IgD-negative memory B cell (primary cell): ENCODE measurements around the gene MEGF11. TPM values are rescaled to one million over a fixed set of nuclear protein-coding genes. Genes with fewer than 3 reads are reported as not detected.

Experiments used
- H3K27ac Mint-ChIP-seq, 3 donors: one replicate each; pipeline ENCODE4 v1.8.0; 2020 to 2022; ENCODE audit warnings: mild to moderate bottlenecking in 3 of 3, mixed read lengths in 3 of 3, moderate library complexity in 1 of 3
- H3K27me3 Mint-ChIP-seq: one replicate; pipeline ENCODE4 v1.8.0; 2021; ENCODE audit warnings: mixed read lengths
- H3K36me3 Mint-ChIP-seq: one replicate; pipeline ENCODE4 v1.8.0; 2020; ENCODE audit warnings: mild to moderate bottlenecking, mixed read lengths
- H3K4me1 Mint-ChIP-seq, 3 donors: one replicate each; pipeline ENCODE4 v1.8.0; 2020 to 2022; ENCODE audit warnings: mixed read lengths in 3 of 3, mild to moderate bottlenecking in 1 of 3
- H3K4me3 Mint-ChIP-seq, 4 donors: one replicate each; pipeline ENCODE4 v1.8.0; 2020 to 2022; ENCODE audit warnings: mild to moderate bottlenecking in 4 of 4, mixed read lengths in 4 of 4, moderate library complexity in 3 of 4
- H3K9me3 Mint-ChIP-seq, 3 donors: one replicate each; pipeline ENCODE4 v1.8.0; 2020 to 2021; ENCODE audit warnings: mixed read lengths in 3 of 3, mild to moderate bottlenecking in 1 of 3
- polyA plus RNA-seq: library from polyadenylated mRNA; unstranded; fragments of 300-500 nt; fragmentation: Illumina TruSeq; gene quantifications from one replicate; pipeline ENCODE4 v1.2.3, GENCODE V29; 2021

Gene MEGF11
- polyA plus RNA-seq, 1 donor from 2014 or later, result 0.41 TPM

DNA sequence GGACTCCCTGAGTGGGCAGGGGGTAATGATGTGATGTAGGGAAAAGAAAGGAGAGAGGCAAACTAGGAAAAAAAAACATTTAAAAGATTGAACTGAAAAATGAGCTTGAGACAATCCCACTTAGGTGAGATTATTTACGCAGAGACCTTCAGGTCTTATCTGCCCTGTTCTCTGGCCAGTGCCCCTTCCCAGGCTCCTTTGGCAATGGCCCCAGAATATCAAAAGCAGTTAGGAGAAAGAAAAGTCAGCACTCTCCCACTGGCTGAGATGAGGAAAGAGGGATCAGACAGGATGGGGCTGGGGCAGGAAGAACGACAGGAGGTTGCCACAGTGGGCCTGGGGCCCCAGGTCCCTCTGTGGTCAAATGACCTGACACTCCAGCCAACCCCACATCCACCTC lies 105.4 kb downstream of the MEGF11 start:
- H3K27ac Mint-ChIP-seq, result no peak overlapping the region

GRCh38 chr15:66147440-66147839 lies 106.1 kb downstream of the MEGF11 start:
- no peaks in the 10 kb centered on the region for H3K36me3 Mint-ChIP-seq

More for the DNA sequence above, 105.4 kb downstream of the MEGF11 start:
- H3K9me3 Mint-ChIP-seq, result no peaks in the 10 kb centered on the region
- no peak overlapping the region for H3K4me3 Mint-ChIP-seq
- H3K27me3 Mint-ChIP-seq, result peaks cover 14% of the 10 kb centered on the region
- H3K4me1 Mint-ChIP-seq, result peaks cover 0 to 2% (median 0%) of the 10 kb centered on the region in 3 donors
- H3K36me3 Mint-ChIP-seq, result no peaks in the 10 kb centered on the region

GRCh38 chr15:66145726-66146182 lies 107.8 kb downstream of the MEGF11 start:
- Mint-ChIP-seq H3K36me3 (no peaks in the 10 kb centered on the region), H3K27me3 (peaks cover 5% of the 10 kb centered on the region), H3K4me1 (no peaks in the 10 kb centered on the region), H3K4me3 (no peak overlapping the region), H3K9me3 (no peaks in the 10 kb centered on the region), H3K27ac (no peak overlapping the region)

More at GRCh38 chr15:66147440-66147839, 106.1 kb downstream of the MEGF11 start:
- H3K9me3 Mint-ChIP-seq, result no peaks in the 10 kb centered on the region
- peaks cover 12% of the 10 kb centered on the region for H3K27me3 Mint-ChIP-seq
- H3K4me1 Mint-ChIP-seq, result peaks cover 0 to 1% (median 0%) of the 10 kb centered on the region in 3 donors
- no peak overlapping the region for H3K4me3 Mint-ChIP-seq
- H3K27ac Mint-ChIP-seq, result peak overlapping the region in 1 of 3 donors; percentile 22

- Mint-ChIP-seq H3K36me3 (no peaks in the 10 kb centered on the region), H3K27ac (no peak overlapping the region), H3K4me1 (no peaks in the 10 kb centered on the region), H3K27me3 (peaks cover 4% of the 10 kb centered on the region), H3K4me3 (no peak overlapping the region), H3K9me3 (no peaks in the 10 kb centered on the region)
Measured at GRCh38 chr15:66144978-66145725, 108.4 kb downstream of the MEGF11 start.

GRCh38 chr15:66142285-66142684 lies 111.3 kb downstream of the MEGF11 start:
- Mint-ChIP-seq H3K27me3 (peaks cover 1% of the 10 kb centered on the region), H3K27ac (peak overlapping the region in 1 of 3 donors; percentile 54), H3K36me3 (no peaks in the 10 kb centered on the region), H3K4me3 (no peak overlapping the region), H3K4me1 (no peaks in the 10 kb centered on the region), H3K9me3 (no peaks in the 10 kb centered on the region)

DNA sequence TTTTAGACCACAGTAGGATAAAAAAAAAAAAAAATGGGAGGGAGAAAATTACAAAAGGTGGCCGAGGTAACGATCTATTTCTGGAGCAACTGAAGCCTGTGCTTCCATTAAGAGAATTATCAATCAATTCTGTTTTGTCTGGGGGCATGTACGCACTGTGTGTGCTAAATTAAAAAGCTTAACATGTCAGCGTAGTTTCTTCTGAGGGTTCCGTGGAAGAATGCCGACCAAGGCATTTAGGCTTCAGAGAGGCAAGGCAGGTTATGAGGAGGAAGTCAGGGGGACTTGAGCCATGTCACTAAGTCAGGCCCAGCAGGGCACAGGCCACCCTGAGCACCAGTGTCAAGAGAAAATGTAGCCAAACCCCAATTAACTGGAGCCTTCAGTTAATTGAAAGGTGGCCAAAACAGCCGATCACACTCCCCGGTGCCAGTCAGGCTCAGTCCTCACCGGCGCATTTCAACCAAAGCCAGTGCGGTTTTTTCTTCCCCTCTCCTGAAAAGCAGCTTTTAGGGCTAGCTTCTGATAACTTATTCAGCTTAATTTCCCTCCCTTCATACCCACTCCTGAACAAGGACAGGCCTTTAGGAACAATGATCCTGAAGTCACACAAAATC lies 113.9 kb downstream of the MEGF11 start:
- peaks cover 6% of the 10 kb centered on the region for H3K27me3 Mint-ChIP-seq
- no peaks in the 10 kb centered on the region for H3K9me3 Mint-ChIP-seq
- no peaks in the 10 kb centered on the region for H3K4me1 Mint-ChIP-seq
- H3K27ac Mint-ChIP-seq, result no peak overlapping the region
- peaks cover 2% of the 10 kb centered on the region for H3K36me3 Mint-ChIP-seq
- no peak overlapping the region for H3K4me3 Mint-ChIP-seq

DNA sequence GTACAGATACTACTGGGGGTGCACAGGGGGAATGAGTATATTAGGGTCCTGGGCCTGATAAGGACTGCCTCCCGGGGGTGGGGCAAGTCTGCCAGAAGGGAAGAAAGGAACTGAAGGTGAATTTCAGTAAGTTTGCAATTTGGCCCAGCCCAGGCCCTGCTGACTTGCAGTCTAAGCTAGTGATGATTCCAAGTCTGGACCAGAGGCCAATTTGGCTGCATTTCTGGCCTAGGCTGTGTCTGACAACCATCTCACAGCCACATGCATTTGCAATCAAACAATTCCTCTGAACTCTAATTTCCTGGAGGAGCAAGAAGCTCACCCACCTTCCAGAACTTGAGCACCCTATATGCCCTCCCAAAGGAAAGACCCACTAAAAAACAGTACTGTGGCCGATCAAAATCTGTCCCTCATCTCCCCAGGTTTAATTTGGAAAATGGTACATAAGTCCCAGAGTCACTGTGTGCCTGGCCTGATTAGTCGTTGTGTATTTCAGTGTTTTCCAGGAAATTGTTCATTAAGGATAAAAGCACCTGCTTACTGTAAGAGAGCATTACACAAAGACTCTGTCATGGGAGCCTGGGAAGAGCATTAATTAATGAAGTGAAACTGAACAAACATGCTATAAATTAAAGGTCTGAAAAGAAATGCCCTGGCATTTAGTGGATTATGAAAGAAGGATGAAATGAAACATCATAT lies 114.5 kb downstream of the MEGF11 start:
- H3K4me3 Mint-ChIP-seq, result no peak overlapping the region
- no peaks in the 10 kb centered on the region for H3K4me1 Mint-ChIP-seq
- peaks cover 6% of the 10 kb centered on the region for H3K27me3 Mint-ChIP-seq
- H3K9me3 Mint-ChIP-seq, result no peaks in the 10 kb centered on the region
- H3K27ac Mint-ChIP-seq, result no peak overlapping the region
- H3K36me3 Mint-ChIP-seq, result peaks cover 2% of the 10 kb centered on the region

DNA sequence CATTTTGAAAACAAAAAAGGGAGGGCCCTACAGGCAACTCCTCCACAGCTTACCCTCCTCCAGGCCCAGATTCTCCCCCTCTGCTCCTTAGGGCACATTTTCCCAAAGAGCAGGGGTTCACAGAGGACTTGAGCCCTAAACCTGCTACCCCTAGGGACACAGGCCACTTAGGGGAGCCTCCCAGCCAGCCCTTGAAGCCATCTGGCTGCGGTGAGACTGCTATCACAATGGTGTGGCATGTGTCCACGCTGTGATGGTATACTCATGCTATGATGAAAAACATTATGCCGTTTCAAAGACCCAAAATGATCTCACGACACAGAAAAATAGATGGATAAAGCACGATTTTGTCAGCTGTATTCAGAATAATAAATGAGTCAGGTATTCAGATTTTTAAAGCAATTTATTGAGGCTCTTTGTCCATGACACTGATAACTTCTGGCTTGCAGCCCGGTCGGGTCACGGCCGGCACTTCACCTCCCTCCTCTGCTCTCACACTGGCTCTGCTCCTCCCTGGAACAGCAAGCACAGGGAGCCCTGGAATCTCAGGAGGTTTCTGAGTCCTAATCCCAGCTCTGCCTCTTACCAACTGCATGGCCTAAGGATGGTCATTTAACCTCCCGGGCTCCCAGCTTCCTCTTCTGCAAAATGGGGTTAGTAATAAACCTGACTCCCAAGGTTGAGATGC lies 115.3 kb downstream of the MEGF11 start:
- H3K4me1 Mint-ChIP-seq, result no peaks in the 10 kb centered on the region
- no peak overlapping the region for H3K4me3 Mint-ChIP-seq
- no peak overlapping the region for H3K27ac Mint-ChIP-seq
- peaks cover 2% of the 10 kb centered on the region for H3K36me3 Mint-ChIP-seq
- H3K9me3 Mint-ChIP-seq, result no peaks in the 10 kb centered on the region
- peaks cover 6% of the 10 kb centered on the region for H3K27me3 Mint-ChIP-seq

- Mint-ChIP-seq H3K27me3 (peaks cover 6% of the 10 kb centered on the region), H3K9me3 (no peaks in the 10 kb centered on the region), H3K4me3 (no peak overlapping the region), H3K27ac (no peak overlapping the region), H3K4me1 (no peaks in the 10 kb centered on the region), H3K36me3 (peaks cover 2% of the 10 kb centered on the region)
Measured at GRCh38 chr15:66136948-66137347, 116.6 kb downstream of the MEGF11 start.

GRCh38 chr15:66135664-66136063 lies 117.9 kb downstream of the MEGF11 start:
- Mint-ChIP-seq H3K27ac (no peak overlapping the region), H3K36me3 (peaks cover 2% of the 10 kb centered on the region), H3K4me1 (no peaks in the 10 kb centered on the region), H3K27me3 (peaks cover 6% of the 10 kb centered on the region), H3K4me3 (no peak overlapping the region), H3K9me3 (no peaks in the 10 kb centered on the region)

DNA sequence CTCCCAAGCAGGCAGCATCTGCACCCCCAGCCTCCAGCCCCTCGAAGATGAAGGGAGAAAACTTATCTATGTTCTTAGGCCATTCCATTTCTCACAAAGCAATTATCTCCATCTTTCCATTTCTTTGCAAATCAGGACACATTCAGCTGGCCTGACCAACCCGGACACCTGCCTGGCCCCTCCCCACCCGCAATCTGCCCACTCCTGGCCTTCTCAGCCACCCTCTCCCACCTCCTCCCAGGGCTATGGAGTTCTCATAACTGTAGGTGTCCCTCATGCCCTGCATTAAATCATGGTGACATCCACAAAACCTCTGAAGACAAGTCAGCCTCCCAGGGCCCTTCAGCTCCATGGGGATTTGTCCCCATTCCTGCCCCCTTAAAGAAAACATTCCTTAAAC lies 119.3 kb downstream of the MEGF11 start:
- Mint-ChIP-seq H3K4me1 (no peaks in the 10 kb centered on the region), H3K27ac (no peak overlapping the region), H3K4me3 (no peak overlapping the region), H3K27me3 (peaks cover 6% of the 10 kb centered on the region), H3K36me3 (peaks cover 2% of the 10 kb centered on the region), H3K9me3 (no peaks in the 10 kb centered on the region)

DNA sequence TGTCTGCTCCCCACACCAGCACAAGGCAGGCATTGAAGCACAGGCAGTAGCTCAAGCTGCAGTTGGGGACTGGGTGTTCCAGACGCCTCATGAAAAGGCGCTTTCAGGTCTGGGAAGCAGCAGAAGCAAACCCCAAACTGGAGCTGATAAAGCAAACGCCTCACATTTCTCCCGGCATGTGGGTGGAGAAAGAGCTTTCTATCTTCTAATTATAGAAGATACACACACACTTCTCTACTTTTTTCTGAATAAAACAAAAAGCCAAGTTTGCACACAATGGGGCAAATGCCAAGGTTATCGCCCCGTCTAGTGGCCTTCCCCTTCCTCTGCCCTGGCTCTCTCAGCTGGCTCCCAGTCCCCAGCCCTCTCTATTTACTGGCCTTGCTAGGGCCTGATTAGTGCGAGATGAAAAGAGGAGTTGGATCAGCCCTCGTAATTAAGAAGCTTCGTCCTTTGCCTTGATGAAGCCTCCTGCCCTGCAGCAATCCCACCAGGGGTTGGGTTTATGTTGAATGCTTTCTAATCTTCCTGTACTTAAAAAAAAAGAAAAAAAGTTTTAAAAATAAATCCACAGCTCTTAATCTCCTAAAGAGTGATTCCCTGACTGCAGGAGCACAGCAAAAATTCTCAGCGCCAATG lies 120.2 kb downstream of the MEGF11 start:
- Mint-ChIP-seq H3K4me1 (no peaks in the 10 kb centered on the region), H3K27ac (no peak overlapping the region), H3K4me3 (no peak overlapping the region), H3K36me3 (peaks cover 2% of the 10 kb centered on the region), H3K9me3 (no peaks in the 10 kb centered on the region), H3K27me3 (peaks cover 6% of the 10 kb centered on the region)

GRCh38 chr15:66132251-66132816 lies 121.2 kb downstream of the MEGF11 start:
- peaks cover 2% of the 10 kb centered on the region for H3K36me3 Mint-ChIP-seq
- no peak overlapping the region for H3K4me3 Mint-ChIP-seq
- H3K9me3 Mint-ChIP-seq, result no peaks in the 10 kb centered on the region
- peaks cover 12% of the 10 kb centered on the region for H3K27me3 Mint-ChIP-seq
- H3K4me1 Mint-ChIP-seq, result no peaks in the 10 kb centered on the region
- H3K27ac Mint-ChIP-seq, result no peak overlapping the region

- Mint-ChIP-seq H3K4me1 (no peaks in the 10 kb centered on the region), H3K4me3 (no peak overlapping the region), H3K27ac (no peak overlapping the region), H3K36me3 (no peaks in the 10 kb centered on the region), H3K27me3 (peaks cover 12% of the 10 kb centered on the region), H3K9me3 (no peaks in the 10 kb centered on the region)
Measured at GRCh38 chr15:66131831-66132230, 121.7 kb downstream of the MEGF11 start.
